ENCODE results near the gene DHX8. TPM values are rescaled to one million over a fixed set of nuclear protein-coding genes. Genes with fewer than 3 reads are reported as not detected.
"Not testable (repeated sequence)": the region's sequence is repeated elsewhere in the genome, so short reads cannot be mapped to it uniquely, and the experiment has no call there.

DHX8 gene
- total RNA-seq, 1 donor from 2014 or later, result 134 TPM

- Histone ChIP-seq H3F3A (ENCODE audit: low read depth) (no peaks in the 10 kb centered on the region), H3K79me2 (ENCODE audit: low read depth) (no peaks in the 10 kb centered on the region), H3K27me3 (no peaks in the 10 kb centered on the region), H3K4me1 (no peaks in the 10 kb centered on the region), H3K9ac (no peak overlapping the region), H4K20me1 (ENCODE audit: low read depth) (no peaks in the 10 kb centered on the region), H3K36me3 (no peaks in the 10 kb centered on the region), H2AFZ (replicated peaks) (no peak overlapping the region), H3K9me3 (ENCODE audit: low read depth) (no peaks in the 10 kb centered on the region), H3K27ac (no peak overlapping the region), H3K4me3 (no peak overlapping the region), H3K4me2 (no peak overlapping the region)
- Mint-ChIP-seq H3K4me1 (peaks cover 5% of the 10 kb centered on the region), H3K4me3 (no peak overlapping the region), H3K36me3 (no peaks in the 10 kb centered on the region), H3K27ac (no peak overlapping the region), H3K9me3 (peaks cover 15% of the 10 kb centered on the region), H3K27me3 (ENCODE audit: insufficient read depth, low read depth) (peaks cover 12% of the 10 kb centered on the region)
- TF ChIP-seq EZH2phosphoT487 (IDR thresholded peaks at IDR 0.05), result no peak
- no peak for TF ChIP-seq CTCF (IDR thresholded peaks at IDR 0.05)
- TF ChIP-seq EZH2 (IDR thresholded peaks at IDR 0.05), result no peak
- no peak for DNase-seq (ENCODE audit: low spot score)
Measured at GRCh38 chr17:43446773-43447172, 37.0 kb upstream of the DHX8 start.

- H3K9ac ChIP-seq, result no peak overlapping the region
- H3K27ac Mint-ChIP-seq, result no peak overlapping the region
- no peaks in the 10 kb centered on the region for H3K9me3 ChIP-seq (ENCODE audit: low read depth)
- no peaks in the 10 kb centered on the region for H3K36me3 Mint-ChIP-seq
- DNase-seq (ENCODE audit: low spot score), result no peak
- H3K4me1 ChIP-seq, result no peaks in the 10 kb centered on the region
- no peaks in the 10 kb centered on the region for H3F3A ChIP-seq (ENCODE audit: low read depth)
- TF ChIP-seq CTCF (IDR thresholded peaks at IDR 0.05), result no peak
- TF ChIP-seq EZH2 (IDR thresholded peaks at IDR 0.05), result no peak
- no peak for TF ChIP-seq EZH2phosphoT487 (IDR thresholded peaks at IDR 0.05)
- no peak overlapping the region for H3K4me3 Mint-ChIP-seq
- peaks cover 14% of the 10 kb centered on the region for H3K27me3 Mint-ChIP-seq (ENCODE audit: insufficient read depth, low read depth)
- peaks cover 12% of the 10 kb centered on the region for H3K4me1 Mint-ChIP-seq
- no peak overlapping the region for H2AFZ ChIP-seq (replicated peaks)
- H3K27ac ChIP-seq, result no peak overlapping the region
- H3K4me2 ChIP-seq, result no peak overlapping the region
- no peaks in the 10 kb centered on the region for H4K20me1 ChIP-seq (ENCODE audit: low read depth)
- H3K36me3 ChIP-seq, result no peaks in the 10 kb centered on the region
- peaks cover 18% of the 10 kb centered on the region for H3K9me3 Mint-ChIP-seq
- no peak overlapping the region for H3K4me3 ChIP-seq
- H3K79me2 ChIP-seq (ENCODE audit: low read depth), result no peaks in the 10 kb centered on the region
- H3K27me3 ChIP-seq, result no peaks in the 10 kb centered on the region
Measured at GRCh38 chr17:43448720-43449469, 34.9 kb upstream of the DHX8 start.

DNA sequence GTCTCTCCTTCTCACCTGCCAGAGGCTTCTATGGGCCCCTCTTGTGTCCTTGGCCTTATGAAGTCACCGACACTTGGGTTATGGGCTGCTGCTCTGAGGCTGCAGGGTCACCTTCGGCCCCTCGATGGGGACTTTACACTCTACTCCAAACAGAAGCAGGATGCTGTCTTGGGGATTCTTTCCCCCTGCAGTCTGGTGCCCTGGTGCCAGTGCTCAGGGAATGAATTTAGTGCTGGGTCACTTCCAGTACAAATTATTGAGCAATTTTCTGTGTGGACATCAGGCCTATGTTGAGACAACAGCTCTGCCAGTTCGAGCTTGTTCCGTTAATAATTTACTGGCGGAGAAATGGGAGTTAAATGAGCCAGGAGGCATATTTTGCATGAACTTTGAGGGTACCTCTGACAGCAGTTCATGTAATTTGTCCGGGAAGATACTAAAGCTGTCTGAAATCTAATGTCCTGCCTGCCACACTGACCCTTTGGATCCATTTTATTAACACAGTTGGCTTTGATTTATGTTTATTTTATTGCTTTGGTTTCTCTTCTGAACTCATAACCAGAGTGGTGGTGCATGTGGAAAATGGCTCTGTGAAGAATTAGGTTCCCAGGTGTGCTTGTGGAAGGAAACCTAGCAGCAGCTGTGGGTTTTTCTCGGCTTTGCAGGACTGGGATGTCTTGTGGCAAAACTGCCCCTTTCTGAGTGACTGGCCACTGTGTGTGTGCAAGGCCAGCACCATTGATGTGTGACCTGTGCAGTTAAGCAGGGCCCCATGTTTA, 34.1 kb upstream of the DHX8 start:
- Histone ChIP-seq H2AFZ (replicated peaks) (no peak overlapping the region), H4K20me1 (ENCODE audit: low read depth) (no peaks in the 10 kb centered on the region), H3K27ac (no peak overlapping the region), H3K9me3 (ENCODE audit: low read depth) (no peaks in the 10 kb centered on the region), H3K4me3 (no peak overlapping the region), H3K27me3 (no peaks in the 10 kb centered on the region), H3K79me2 (ENCODE audit: low read depth) (no peaks in the 10 kb centered on the region), H3K36me3 (no peaks in the 10 kb centered on the region), H3K4me2 (no peak overlapping the region), H3F3A (ENCODE audit: low read depth) (no peaks in the 10 kb centered on the region), H3K9ac (no peak overlapping the region), H3K4me1 (no peaks in the 10 kb centered on the region)
- H3K4me1 Mint-ChIP-seq, result peaks cover 12% of the 10 kb centered on the region
- H3K36me3 Mint-ChIP-seq, result no peaks in the 10 kb centered on the region
- no peak overlapping the region for H3K27ac Mint-ChIP-seq
- TF ChIP-seq CTCF (IDR thresholded peaks at IDR 0.05) (no peak), EZH2 (IDR thresholded peaks at IDR 0.05) (no peak), EZH2phosphoT487 (IDR thresholded peaks at IDR 0.05) (no peak)
- DNase-seq (ENCODE audit: low spot score), result no peak
- peaks cover 18% of the 10 kb centered on the region for H3K9me3 Mint-ChIP-seq
- H3K4me3 Mint-ChIP-seq, result no peak overlapping the region
- H3K27me3 Mint-ChIP-seq (ENCODE audit: insufficient read depth, low read depth), result peaks cover 15% of the 10 kb centered on the region

DNA sequence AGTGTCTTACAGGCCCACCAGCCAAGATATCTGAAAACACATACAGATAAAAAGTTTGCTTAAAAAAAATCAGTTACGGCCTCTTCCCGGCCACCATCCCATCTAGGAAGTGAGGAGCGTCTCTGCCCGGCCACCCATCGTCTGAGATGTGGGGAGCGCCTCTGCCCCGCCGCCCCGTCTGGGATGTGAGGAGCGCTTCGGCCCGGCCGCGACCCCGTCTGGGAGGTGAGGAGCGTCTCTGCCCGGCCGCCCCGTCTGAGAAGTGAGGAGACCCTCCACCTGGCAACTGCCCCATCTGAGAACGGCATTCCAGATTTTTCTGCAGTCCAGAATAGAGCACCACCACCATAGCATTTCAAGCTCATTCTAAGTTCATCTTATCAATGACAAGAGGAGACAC, 33.0 kb upstream of the DHX8 start:
- H3F3A ChIP-seq (ENCODE audit: low read depth); H2AFZ ChIP-seq (replicated peaks); H3K4me2 ChIP-seq; H3K79me2 ChIP-seq (ENCODE audit: low read depth); H3K9me3 ChIP-seq (ENCODE audit: low read depth); H3K4me3 ChIP-seq; H3K9ac ChIP-seq; DNase-seq (ENCODE audit: low spot score); H3K27ac Mint-ChIP-seq; H3K36me3 ChIP-seq; H3K4me3 Mint-ChIP-seq; H3K36me3 Mint-ChIP-seq; H3K27me3 ChIP-seq; H3K27ac ChIP-seq; H4K20me1 ChIP-seq (ENCODE audit: low read depth); H3K4me1 ChIP-seq: not testable (repeated sequence)
- peaks cover 12% of the 10 kb centered on the region for H3K4me1 Mint-ChIP-seq
- peaks cover 17% of the 10 kb centered on the region for H3K27me3 Mint-ChIP-seq (ENCODE audit: insufficient read depth, low read depth)
- H3K9me3 Mint-ChIP-seq, result peaks cover 18% of the 10 kb centered on the region

DNA sequence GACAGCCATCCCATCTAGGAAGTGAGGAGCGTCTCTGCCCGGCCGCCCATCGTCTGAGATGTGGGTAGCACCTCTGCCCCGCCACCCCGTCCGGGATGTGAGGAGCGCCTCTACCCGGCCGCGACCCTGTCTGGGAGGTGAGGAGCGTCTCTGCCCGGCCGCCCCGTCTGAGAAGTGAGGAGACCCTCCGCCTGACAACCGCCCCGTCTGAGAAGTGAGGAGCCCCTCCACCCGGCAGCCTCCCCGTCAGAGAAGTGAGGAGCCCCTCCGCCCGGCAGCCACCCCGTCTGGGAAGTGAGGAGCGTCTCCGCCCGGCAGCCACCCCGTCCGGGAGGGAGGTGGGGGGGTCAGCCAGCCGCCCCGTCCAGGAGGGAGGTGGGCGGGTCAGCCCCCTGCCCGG, 32.0 kb upstream of the DHX8 start:
- H3K79me2 ChIP-seq (ENCODE audit: low read depth); H3K27ac ChIP-seq; H4K20me1 ChIP-seq (ENCODE audit: low read depth); H3K27ac Mint-ChIP-seq; H3K27me3 ChIP-seq; DNase-seq (ENCODE audit: low spot score); H3K9me3 ChIP-seq (ENCODE audit: low read depth); H3K36me3 Mint-ChIP-seq; H3K9ac ChIP-seq; H3K4me3 ChIP-seq; H3K4me3 Mint-ChIP-seq; H3K36me3 ChIP-seq; H3K4me2 ChIP-seq; H3F3A ChIP-seq (ENCODE audit: low read depth); H2AFZ ChIP-seq (replicated peaks); H3K4me1 ChIP-seq: not testable (repeated sequence)
- Mint-ChIP-seq H3K9me3 (peaks cover 15% of the 10 kb centered on the region), H3K27me3 (ENCODE audit: insufficient read depth, low read depth) (peaks cover 17% of the 10 kb centered on the region), H3K4me1 (peaks cover 18% of the 10 kb centered on the region)

All from neural progenitor cell (in vitro differentiated cells).